ENCODE data around the gene KTN1.

DNA sequence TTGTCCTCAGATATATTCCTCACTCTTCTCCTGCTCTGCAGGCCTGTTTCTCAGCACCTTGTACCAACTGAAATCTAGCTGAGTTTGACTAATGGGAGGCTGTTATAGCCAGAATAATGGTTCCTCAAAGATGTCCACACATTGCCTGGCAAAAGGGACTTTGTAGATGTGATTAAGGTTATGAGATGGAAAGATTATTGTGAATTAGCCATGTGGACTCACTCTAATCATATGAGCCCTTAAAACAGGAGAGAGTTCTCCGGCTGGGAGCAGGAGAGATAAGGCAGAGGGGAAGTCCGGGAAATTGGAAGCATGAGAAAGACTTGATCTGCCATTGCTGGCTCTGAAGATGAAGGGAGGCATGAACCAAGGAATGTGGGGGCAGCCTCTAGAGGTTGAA lies 40.0 kb upstream of the KTN1 start:
- TF ChIP-seq, protein P1, sequence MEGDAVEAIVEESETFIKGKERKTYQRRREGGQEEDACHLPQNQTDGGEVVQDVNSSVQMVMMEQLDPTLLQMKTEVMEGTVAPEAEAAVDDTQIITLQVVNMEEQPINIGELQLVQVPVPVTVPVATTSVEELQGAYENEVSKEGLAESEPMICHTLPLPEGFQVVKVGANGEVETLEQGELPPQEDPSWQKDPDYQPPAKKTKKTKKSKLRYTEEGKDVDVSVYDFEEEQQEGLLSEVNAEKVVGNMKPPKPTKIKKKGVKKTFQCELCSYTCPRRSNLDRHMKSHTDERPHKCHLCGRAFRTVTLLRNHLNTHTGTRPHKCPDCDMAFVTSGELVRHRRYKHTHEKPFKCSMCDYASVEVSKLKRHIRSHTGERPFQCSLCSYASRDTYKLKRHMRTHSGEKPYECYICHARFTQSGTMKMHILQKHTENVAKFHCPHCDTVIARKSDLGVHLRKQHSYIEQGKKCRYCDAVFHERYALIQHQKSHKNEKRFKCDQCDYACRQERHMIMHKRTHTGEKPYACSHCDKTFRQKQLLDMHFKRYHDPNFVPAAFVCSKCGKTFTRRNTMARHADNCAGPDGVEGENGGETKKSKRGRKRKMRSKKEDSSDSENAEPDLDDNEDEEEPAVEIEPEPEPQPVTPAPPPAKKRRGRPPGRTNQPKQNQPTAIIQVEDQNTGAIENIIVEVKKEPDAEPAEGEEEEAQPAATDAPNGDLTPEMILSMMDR (IDR thresholded peaks at IDR 0.05), result no peak
- TF ChIP-seq SMAD3 (CRISPR knock-in tag; IDR thresholded peaks at IDR 0.05; ENCODE audit: borderline replicate concordance) (no peak), CREB1 (CRISPR knock-in tag; IDR thresholded peaks at IDR 0.05) (no peak), CREM (CRISPR knock-in tag; IDR thresholded peaks at IDR 0.05) (no peak), SP1 (CRISPR knock-in tag; conservative IDR thresholded peaks at IDR 0.05) (no peak), ESRRA (CRISPR knock-in tag; IDR thresholded peaks at IDR 0.05; ENCODE audit: borderline replicate concordance) (no peak), ZNF416 (CRISPR knock-in tag; IDR thresholded peaks at IDR 0.05) (no peak), GTF2I (CRISPR knock-in tag; conservative IDR thresholded peaks at IDR 0.05) (no peak), GABPB1 (CRISPR knock-in tag; IDR thresholded peaks at IDR 0.05) (no peak), FOXK1 (CRISPR knock-in tag; IDR thresholded peaks at IDR 0.05) (no peak)
- TF ChIP-seq, protein P2, sequence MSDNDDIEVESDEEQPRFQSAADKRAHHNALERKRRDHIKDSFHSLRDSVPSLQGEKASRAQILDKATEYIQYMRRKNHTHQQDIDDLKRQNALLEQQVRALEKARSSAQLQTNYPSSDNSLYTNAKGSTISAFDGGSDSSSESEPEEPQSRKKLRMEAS (CRISPR knock-in tag; IDR thresholded peaks at IDR 0.05), result no peak
- TF ChIP-seq, protein P3, sequence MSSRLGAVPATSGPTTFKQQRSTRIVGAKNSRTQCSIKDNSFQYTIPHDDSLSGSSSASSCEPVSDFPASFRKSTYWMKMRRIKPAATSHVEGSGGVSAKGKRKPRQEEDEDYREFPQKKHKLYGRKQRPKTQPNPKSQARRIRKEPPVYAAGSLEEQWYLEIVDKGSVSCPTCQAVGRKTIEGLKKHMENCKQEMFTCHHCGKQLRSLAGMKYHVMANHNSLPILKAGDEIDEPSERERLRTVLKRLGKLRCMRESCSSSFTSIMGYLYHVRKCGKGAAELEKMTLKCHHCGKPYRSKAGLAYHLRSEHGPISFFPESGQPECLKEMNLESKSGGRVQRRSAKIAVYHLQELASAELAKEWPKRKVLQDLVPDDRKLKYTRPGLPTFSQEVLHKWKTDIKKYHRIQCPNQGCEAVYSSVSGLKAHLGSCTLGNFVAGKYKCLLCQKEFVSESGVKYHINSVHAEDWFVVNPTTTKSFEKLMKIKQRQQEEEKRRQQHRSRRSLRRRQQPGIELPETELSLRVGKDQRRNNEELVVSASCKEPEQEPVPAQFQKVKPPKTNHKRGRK (CRISPR knock-in tag; IDR thresholded peaks at IDR 0.05; ENCODE audit: borderline replicate concordance), result no peak
